Body of pancreas (tissue), 4 donors: Measurements from ENCODE around the gene MEX3B.

Experiments
- POLR2A ChIP-seq, 3 donors: fragments of 450-650 bp; IDR thresholded peaks; one replicate each; pipeline ENCODE4 v1.6.1; 2016; ENCODE audit warnings: antibody characterized with exemption in 3 of 3, mild to moderate bottlenecking in 2 of 3
- TF ChIP-seq, protein P1 (sequence below), 7 experiments: fragments of 450-650 bp in 4 of 7; fragments of 200-600 bp in 3 of 7; sonication (generic) in 3 of 7; IDR thresholded peaks; one replicate each; pipeline ENCODE4 v1.5.1; 2016 to 2019; ENCODE audit warnings: antibody characterized with exemption in 7 of 7

DNA sequence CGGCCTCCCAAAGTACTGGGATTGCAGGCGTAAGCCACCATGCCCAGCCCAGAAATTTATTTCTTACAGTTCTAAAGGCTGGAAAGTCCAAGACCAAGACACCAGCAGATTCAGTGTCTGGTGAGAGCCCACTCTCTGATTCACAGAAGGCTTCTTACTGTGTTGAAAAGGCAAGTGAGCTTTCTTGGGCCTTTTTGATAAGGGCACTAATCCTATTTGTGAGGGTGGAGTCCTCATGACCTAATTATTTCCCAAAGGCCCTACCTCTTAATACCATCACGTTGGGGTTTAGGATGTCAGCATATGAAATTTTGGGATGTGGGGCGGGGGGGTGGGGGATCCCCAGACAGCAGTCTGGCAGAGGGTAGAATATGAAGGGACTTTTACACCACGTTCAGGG, 47.5 kb upstream of the MEX3B start:
- TF ChIP-seq, protein P1, sequence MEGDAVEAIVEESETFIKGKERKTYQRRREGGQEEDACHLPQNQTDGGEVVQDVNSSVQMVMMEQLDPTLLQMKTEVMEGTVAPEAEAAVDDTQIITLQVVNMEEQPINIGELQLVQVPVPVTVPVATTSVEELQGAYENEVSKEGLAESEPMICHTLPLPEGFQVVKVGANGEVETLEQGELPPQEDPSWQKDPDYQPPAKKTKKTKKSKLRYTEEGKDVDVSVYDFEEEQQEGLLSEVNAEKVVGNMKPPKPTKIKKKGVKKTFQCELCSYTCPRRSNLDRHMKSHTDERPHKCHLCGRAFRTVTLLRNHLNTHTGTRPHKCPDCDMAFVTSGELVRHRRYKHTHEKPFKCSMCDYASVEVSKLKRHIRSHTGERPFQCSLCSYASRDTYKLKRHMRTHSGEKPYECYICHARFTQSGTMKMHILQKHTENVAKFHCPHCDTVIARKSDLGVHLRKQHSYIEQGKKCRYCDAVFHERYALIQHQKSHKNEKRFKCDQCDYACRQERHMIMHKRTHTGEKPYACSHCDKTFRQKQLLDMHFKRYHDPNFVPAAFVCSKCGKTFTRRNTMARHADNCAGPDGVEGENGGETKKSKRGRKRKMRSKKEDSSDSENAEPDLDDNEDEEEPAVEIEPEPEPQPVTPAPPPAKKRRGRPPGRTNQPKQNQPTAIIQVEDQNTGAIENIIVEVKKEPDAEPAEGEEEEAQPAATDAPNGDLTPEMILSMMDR (IDR thresholded peaks at IDR 0.05) = no peak
- no peak for TF ChIP-seq POLR2A (IDR thresholded peaks at IDR 0.05)
